H9 (cell line): ENCODE measurements around the gene GGACT. TPM values are rescaled to one million over a fixed set of nuclear protein-coding genes. Genes with fewer than 3 reads are reported as not detected.

ENCODE experiments used
- DNase-seq: peaks from one replicate; pipeline ENCODE4 v3.0.0-alpha.2; 2017
- H2AFZ ChIP-seq: one replicate; pipeline ENCODE4 v1.6.1; 2013; ENCODE audit warnings: mild to moderate bottlenecking, low read length, control low read depth, moderate library complexity
- H2AK5ac ChIP-seq: 2 replicates; pipeline ENCODE4 v1.6.1; 2013; ENCODE audit warnings: low read length, control low read depth, mixed read lengths; ENCODE audit not compliant: insufficient read length
- H2BK120ac ChIP-seq: one replicate; pipeline ENCODE4 v1.6.1; 2013; ENCODE audit warnings: low read depth, mild to moderate bottlenecking, low read length, control low read depth, inconsistent platforms; ENCODE audit not compliant: poor library complexity, severe bottlenecking
- H2BK12ac ChIP-seq: 2 replicates; pipeline ENCODE4 v1.6.1; 2013; ENCODE audit warnings: low read length, control low read depth, mixed read lengths, low read depth; ENCODE audit not compliant: insufficient read length
- H2BK15ac ChIP-seq: 2 replicates; pipeline ENCODE4 v1.6.1; 2013; ENCODE audit warnings: low read depth, low read length, control low read depth
- H2BK20ac ChIP-seq: one replicate; pipeline ENCODE4 v1.6.1; 2013; ENCODE audit warnings: low read depth, mild to moderate bottlenecking, low read length, control low read depth, inconsistent platforms; ENCODE audit not compliant: poor library complexity, severe bottlenecking
- H2BK5ac ChIP-seq: 2 replicates; pipeline ENCODE4 v1.6.1; 2013; ENCODE audit warnings: low read length, control low read depth, mixed read lengths; ENCODE audit not compliant: insufficient read length
- H3K14ac ChIP-seq: 2 replicates; pipeline ENCODE4 v1.6.1; 2013; ENCODE audit warnings: low read length, control low read depth; ENCODE audit not compliant: insufficient read depth
- H3K18ac ChIP-seq: 2 replicates; pipeline ENCODE4 v1.6.1; 2013; ENCODE audit warnings: low read depth, mild to moderate bottlenecking, mixed read lengths, low read length, control low read depth; ENCODE audit not compliant: insufficient read length
- H3K23ac ChIP-seq: 2 replicates; pipeline ENCODE4 v1.6.1; 2013; ENCODE audit warnings: low read length, control low read depth, mixed read lengths, low read depth; ENCODE audit not compliant: insufficient read length
- H3K23me2 ChIP-seq: 2 replicates; pipeline ENCODE4 v1.6.1; 2013; ENCODE audit warnings: low read depth, mild to moderate bottlenecking, mixed read lengths, low read length, control low read depth; ENCODE audit not compliant: insufficient read length, poor library complexity, severe bottlenecking
- H3K27ac ChIP-seq: 2 replicates; pipeline ENCODE4 v1.5.1; 2013; ENCODE audit warnings: low read length, control low read depth, mixed read lengths, low read depth; ENCODE audit not compliant: insufficient read length
- H3K27me3 ChIP-seq: 2 replicates; pipeline ENCODE4 v1.6.1; 2013; ENCODE audit warnings: low read length, control low read depth, inconsistent platforms; ENCODE audit not compliant: insufficient read depth
- H3K4ac ChIP-seq: 2 replicates; pipeline ENCODE4 v1.6.1; 2013; ENCODE audit warnings: low read depth, mild to moderate bottlenecking, control low read depth, inconsistent platforms, low read length, moderate library complexity
- H3K4me1 ChIP-seq: 2 replicates; pipeline ENCODE4 v1.6.1; 2013; ENCODE audit warnings: low read length, control low read depth, inconsistent platforms; ENCODE audit not compliant: insufficient read depth
- H3K4me2 ChIP-seq: 2 replicates; pipeline ENCODE4 v1.6.1; 2013; ENCODE audit warnings: low read length, control low read depth, mixed read lengths; ENCODE audit not compliant: insufficient read length, insufficient read depth
- H3K56ac ChIP-seq: 2 replicates; pipeline ENCODE4 v1.6.1; 2013; ENCODE audit warnings: low read depth, mild to moderate bottlenecking, mixed read lengths, low read length, control low read depth; ENCODE audit not compliant: insufficient read length
- H3K79me1 ChIP-seq: 2 replicates; pipeline ENCODE4 v1.6.1; 2013; ENCODE audit warnings: low read depth, mild to moderate bottlenecking, moderate library complexity, low read length, control low read depth, inconsistent platforms; ENCODE audit not compliant: insufficient read depth, poor library complexity, severe bottlenecking
- H3K79me2 ChIP-seq: 2 replicates; pipeline ENCODE4 v1.6.1; 2013; ENCODE audit warnings: low read length, control low read depth, inconsistent platforms; ENCODE audit not compliant: insufficient read depth
- H3K9ac ChIP-seq: 2 replicates; pipeline ENCODE4 v1.6.1; 2013; ENCODE audit warnings: low read length, control low read depth, mixed read lengths; ENCODE audit not compliant: insufficient read length; ENCODE audit errors: extremely low read depth
- H3K9me3 ChIP-seq: one replicate; pipeline ENCODE4 v1.6.1; 2013; ENCODE audit warnings: low read depth, low read length, inconsistent platforms; ENCODE audit not compliant: control insufficient read depth
- H3T11ph ChIP-seq: one replicate; pipeline ENCODE4 v1.6.1; 2013; ENCODE audit warnings: mild to moderate bottlenecking, low read length, control low read depth, inconsistent platforms
- H4K20me1 ChIP-seq: one replicate; pipeline ENCODE4 v1.6.1; 2013; ENCODE audit not compliant: control insufficient read depth, insufficient read length, insufficient read depth
- H4K5ac ChIP-seq: 2 replicates; pipeline ENCODE4 v1.6.1; 2013; ENCODE audit warnings: low read depth, mild to moderate bottlenecking, mixed read lengths, low read length, control low read depth; ENCODE audit not compliant: insufficient read length
- H4K8ac ChIP-seq: replicated peaks from 2 replicates; pipeline ENCODE4 v1.6.1; 2013; ENCODE audit warnings: low read length, control low read depth, mixed read lengths, low read depth; ENCODE audit not compliant: insufficient read length
- H4K91ac ChIP-seq: 2 replicates; pipeline ENCODE4 v1.6.1; 2013; ENCODE audit warnings: low read depth, mild to moderate bottlenecking, moderate library complexity, mixed read lengths, low read length, control low read depth; ENCODE audit not compliant: insufficient read length
- H3K27ac Mint-ChIP-seq, 3 experiments: 2 replicates in 2 of 3; 3 replicates in 1 of 3; pipeline ENCODE4 v1.8.0; 2020 to 2021; ENCODE audit warnings: mixed read lengths in 3 of 3, mild to moderate bottlenecking in 1 of 3, moderate library complexity in 1 of 3
- H3K27me3 Mint-ChIP-seq: 2 replicates; pipeline ENCODE4 v1.8.0; 2021; ENCODE audit warnings: low read depth, mild to moderate bottlenecking, moderate library complexity, mixed read lengths
- H3K36me3 Mint-ChIP-seq, 3 experiments: 2 replicates in 2 of 3; 3 replicates in 1 of 3; pipeline ENCODE4 v1.8.0; 2020 to 2021; ENCODE audit warnings: low read depth in 3 of 3, mixed read lengths in 3 of 3; ENCODE audit not compliant: insufficient read depth in 1 of 3
- H3K4me1 Mint-ChIP-seq, 2 experiments: 2 replicates each; pipeline ENCODE4 v1.8.0; 2020; ENCODE audit warnings: mixed read lengths in 2 of 2
- H3K4me3 Mint-ChIP-seq, 2 experiments: 2 replicates in 1 of 2; 3 replicates in 1 of 2; pipeline ENCODE4 v1.8.0; 2020 to 2021; ENCODE audit warnings: mild to moderate bottlenecking in 2 of 2, mixed read lengths in 2 of 2, moderate library complexity in 1 of 2
- H3K9me3 Mint-ChIP-seq, 2 experiments: 2 replicates in 1 of 2; 3 replicates in 1 of 2; pipeline ENCODE4 v1.8.0; 2020; ENCODE audit warnings: mild to moderate bottlenecking in 2 of 2, mixed read lengths in 2 of 2, moderate library complexity in 1 of 2
- WGBS: extraction: QIAGEN DNeasy Blood & Tissue Kit; methylation state at CpG from one replicate; pipeline ENCODE4 v1.1.7; 2013; ENCODE audit warnings: missing lambda C conversion rate, low lambda C conversion rate, mixed read lengths; ENCODE audit not compliant: insufficient read length; ENCODE audit errors: extremely low coverage; 5-methylcytosine and 5-hydroxymethylcytosine counted together
- total RNA-seq: library from RNA; stranded (reverse); gene quantifications from 2 replicates; pipeline ENCODE4 v1.2.1, GENCODE V29; 2021
- TF ChIP-seq, protein P1 (sequence below): fragments of 200-600 bp; sonication (generic); conservative IDR thresholded peaks from 3 replicates; pipeline ENCODE4 v1.8.0; 2021; ENCODE audit warnings: antibody characterized with exemption, mild to moderate bottlenecking

GGACT gene
- total RNA-seq, 1 experiment from 2014 or later: 1.3 TPM

DNA sequence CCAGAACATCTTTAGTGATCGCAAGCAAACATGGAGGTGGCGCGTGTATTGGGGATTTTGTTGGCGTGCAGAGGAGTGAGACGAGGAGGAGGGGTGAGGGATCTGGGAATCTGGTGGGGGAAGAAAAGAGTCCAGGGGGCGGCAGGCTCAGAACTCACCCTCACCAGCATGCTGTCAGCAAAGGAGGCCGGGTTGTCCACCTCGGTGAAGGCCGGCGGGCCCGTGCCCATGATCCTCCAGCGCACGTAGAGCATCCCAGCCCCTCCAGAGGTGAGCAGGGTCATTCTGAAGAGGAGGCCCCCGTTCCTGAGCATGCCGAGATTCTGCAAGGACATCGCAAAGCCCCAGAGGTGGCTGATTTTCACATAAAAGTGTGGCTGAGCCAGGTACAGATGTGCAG, 48.8 kb upstream of the GGACT start:
- no peak overlapping the region for H3T11ph ChIP-seq
- no peaks in the 10 kb centered on the region for H3K79me1 ChIP-seq
- H3K27me3 ChIP-seq: no peaks in the 10 kb centered on the region
- H2BK20ac ChIP-seq: no peak overlapping the region
- H2AFZ ChIP-seq: no peak overlapping the region
- H3K36me3 Mint-ChIP-seq: peaks cover 45 to 65% (median 54%) of the 10 kb centered on the region in 3 experiments; a peak in 6 of 7 replicates
- H3K23me2 ChIP-seq: no peaks in the 10 kb centered on the region
- H2BK12ac ChIP-seq: no peak overlapping the region
- H2BK120ac ChIP-seq: no peak overlapping the region
- H4K5ac ChIP-seq: no peak overlapping the region
- no peak overlapping the region for H4K8ac ChIP-seq
- no peak overlapping the region for H3K14ac ChIP-seq
- no peak overlapping the region for H3K27ac ChIP-seq
- no peak overlapping the region for H2AK5ac ChIP-seq
- DNase-seq: no peak
- no peak overlapping the region for H3K9ac ChIP-seq
- no peaks in the 10 kb centered on the region for H3K9me3 ChIP-seq
- no peak overlapping the region for H3K18ac ChIP-seq
- H4K91ac ChIP-seq: no peak overlapping the region
- no peak overlapping the region for H3K23ac ChIP-seq
- H3K4me3 Mint-ChIP-seq: no peak overlapping the region
- no peak overlapping the region for H3K4me2 ChIP-seq
- H4K20me1 ChIP-seq: no peaks in the 10 kb centered on the region
- no peaks in the 10 kb centered on the region for H3K27me3 Mint-ChIP-seq
- H2BK15ac ChIP-seq: no peak overlapping the region
- WGBS: no CpG with 5 or more reads among the region's 16 CpGs
- H3K27ac Mint-ChIP-seq: 0 out of 7 replicates have a peak overlapping the region, but pooled peaks of 1 of the 3 experiments have one; percentile 19
- H3K4me1 Mint-ChIP-seq: no peaks in the 10 kb centered on the region
- H3K9me3 Mint-ChIP-seq: no peaks in the 10 kb centered on the region
- TF ChIP-seq, protein P1, sequence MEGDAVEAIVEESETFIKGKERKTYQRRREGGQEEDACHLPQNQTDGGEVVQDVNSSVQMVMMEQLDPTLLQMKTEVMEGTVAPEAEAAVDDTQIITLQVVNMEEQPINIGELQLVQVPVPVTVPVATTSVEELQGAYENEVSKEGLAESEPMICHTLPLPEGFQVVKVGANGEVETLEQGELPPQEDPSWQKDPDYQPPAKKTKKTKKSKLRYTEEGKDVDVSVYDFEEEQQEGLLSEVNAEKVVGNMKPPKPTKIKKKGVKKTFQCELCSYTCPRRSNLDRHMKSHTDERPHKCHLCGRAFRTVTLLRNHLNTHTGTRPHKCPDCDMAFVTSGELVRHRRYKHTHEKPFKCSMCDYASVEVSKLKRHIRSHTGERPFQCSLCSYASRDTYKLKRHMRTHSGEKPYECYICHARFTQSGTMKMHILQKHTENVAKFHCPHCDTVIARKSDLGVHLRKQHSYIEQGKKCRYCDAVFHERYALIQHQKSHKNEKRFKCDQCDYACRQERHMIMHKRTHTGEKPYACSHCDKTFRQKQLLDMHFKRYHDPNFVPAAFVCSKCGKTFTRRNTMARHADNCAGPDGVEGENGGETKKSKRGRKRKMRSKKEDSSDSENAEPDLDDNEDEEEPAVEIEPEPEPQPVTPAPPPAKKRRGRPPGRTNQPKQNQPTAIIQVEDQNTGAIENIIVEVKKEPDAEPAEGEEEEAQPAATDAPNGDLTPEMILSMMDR: no peak
- H2BK5ac ChIP-seq: no peak overlapping the region
- no peak overlapping the region for H3K56ac ChIP-seq
- no peaks in the 10 kb centered on the region for H3K79me2 ChIP-seq
- H3K4me1 ChIP-seq: no peaks in the 10 kb centered on the region
- no peak overlapping the region for H3K4ac ChIP-seq
